BJ (cell line): Measurements from ENCODE around the gene TMEM244. TPM values are rescaled to one million over a fixed set of nuclear protein-coding genes. Genes with fewer than 3 reads are reported as not detected.
A peak's percentile ranks its signal among the peaks of the same experiment; 100 is the strongest.

Experiments used
- CTCF ChIA-PET: fragments of 350-600 bp; formaldehyde crosslinking; extraction: SDS; loops from one replicate; lab custom pipeline; 2021; ENCODE audit warnings: antibody characterized with exemption, inconsistent platforms; lab: Yijun Ruan, JAX
- POLR2A ChIA-PET: fragments of 300-600 bp; sonication (Branson Sonifier 250); formaldehyde crosslinking; extraction: SDS; loops from one replicate; lab custom pipeline; 2021; ENCODE audit warnings: antibody characterized with exemption; lab: Charles Lee
- DNase-seq: peaks from one replicate; pipeline ENCODE4 v3.0.0-alpha.2; 2011; ENCODE audit warnings: low read depth
- H3K27me3 ChIP-seq: 2 replicates; pipeline ENCODE4 v1.6.0; 2011; ENCODE audit warnings: low read length; ENCODE audit not compliant: control insufficient read depth, insufficient read depth
- H3K36me3 ChIP-seq: 2 replicates; pipeline ENCODE4 v1.5.1; 2011; ENCODE audit warnings: low read length; ENCODE audit not compliant: control insufficient read depth, insufficient read depth
- H3K4me3 ChIP-seq: 2 replicates; pipeline ENCODE4 v1.5.1; 2011; ENCODE audit warnings: low read depth, mild to moderate bottlenecking, control low read depth, low read length
- CTCF ChIP-seq: IDR thresholded peaks from 2 replicates; pipeline ENCODE4 v1.5.1; 2011; ENCODE audit warnings: low read depth, mild to moderate bottlenecking, control low read depth, inconsistent platforms, low read length, moderate library complexity; ENCODE audit not compliant: insufficient read depth
- polyA plus RNA-seq: library from polyadenylated mRNA; depleted of rRNA; stranded (reverse); fragments of >200 nt; gene quantifications from 2 replicates; pipeline ENCODE4 v1.2.3, GENCODE V29; 2011

The TMEM244 gene
- polyA plus RNA-seq, 1 experiment = not detected

- TF ChIP-seq CTCF = no peak
- DNase-seq = no peak
- Histone ChIP-seq H3K36me3 (no peaks in the 10 kb centered on the region), H3K4me3 (no peak overlapping the region), H3K27me3 (no peaks in the 10 kb centered on the region)
- CTCF ChIA-PET = interaction anchor here (1.2 to 2.0 kb wide), 2 partner anchors 130 to 162 kb away, joined by 3 to 7 read pairs; no protein-coding TSS in a partner anchor
- POLR2A ChIA-PET = no interaction called here
Measured at GRCh38 chr6:129890701-129891100, 29.6 kb upstream of the TMEM244 start.

- Histone ChIP-seq H3K36me3 (no peaks in the 10 kb centered on the region), H3K27me3 (no peaks in the 10 kb centered on the region), H3K4me3 (no peak overlapping the region)
- CTCF ChIA-PET = interaction anchor here (1.2 to 2.0 kb wide), 2 partner anchors 131 to 161 kb away, joined by 3 to 7 read pairs; no protein-coding TSS in a partner anchor
- no peak for TF ChIP-seq CTCF
- POLR2A ChIA-PET = interaction anchor here (0.6 kb wide), 1 partner anchor 31 kb away, joined by 5 read pairs; no protein-coding TSS in a partner anchor
- DNase-seq = peak; percentile 47
Measured at GRCh38 chr6:129890164-129890563, 29.0 kb upstream of the TMEM244 start.

GRCh38 chr6:129889580-129889979 lies 28.5 kb upstream of the TMEM244 start:
- CTCF ChIA-PET = interaction anchor here (1.2 to 2.0 kb wide), 3 partner anchors 47 to 161 kb away, joined by 3 to 7 read pairs (median 3); no protein-coding TSS in a partner anchor
- peak; percentile 56 for DNase-seq
- TF ChIP-seq CTCF = no peak
- H3K36me3 ChIP-seq = no peaks in the 10 kb centered on the region
- no peak overlapping the region for H3K4me3 ChIP-seq
- H3K27me3 ChIP-seq = no peaks in the 10 kb centered on the region
- POLR2A ChIA-PET = interaction anchor here (0.6 kb wide), 1 partner anchor 30 kb away, joined by 5 read pairs; no protein-coding TSS in a partner anchor

GRCh38 chr6:129886401-129887155 lies 25.5 kb upstream of the TMEM244 start:
- POLR2A ChIA-PET = no interaction called here
- Histone ChIP-seq H3K27me3 (no peaks in the 10 kb centered on the region), H3K4me3 (no peak overlapping the region), H3K36me3 (no peaks in the 10 kb centered on the region)
- no peak for TF ChIP-seq CTCF
- CTCF ChIA-PET = interaction anchor here (0.5 to 2.1 kb wide), 2 partner anchors 111 to 120 kb away, joined by 3 to 5 read pairs; no protein-coding TSS in a partner anchor
- no peak for DNase-seq

GRCh38 chr6:129884211-129884610 lies 23.1 kb upstream of the TMEM244 start:
- Histone ChIP-seq H3K36me3 (no peaks in the 10 kb centered on the region), H3K4me3 (no peak overlapping the region), H3K27me3 (no peaks in the 10 kb centered on the region)
- ChIA-PET CTCF (interaction anchor here (1.6 kb wide), 1 partner anchor 9 kb away, joined by 5 read pairs; no protein-coding TSS in a partner anchor), POLR2A (interaction anchor here (0.5 kb wide), 1 partner anchor 137 kb away, joined by 3 read pairs; no protein-coding TSS in a partner anchor)
- DNase-seq = no peak
- TF ChIP-seq CTCF = no peak
